Thyroid gland (tissue), 4 donors: ENCODE measurements around the gene FOXK1.

Source experiments
- POLR2A ChIP-seq, 2 donors: fragments of 450-650 bp; IDR thresholded peaks; one replicate each; pipeline ENCODE4 v1.6.1; 2017; ENCODE audit warnings: antibody characterized with exemption in 2 of 2, mild to moderate bottlenecking in 2 of 2, moderate library complexity in 1 of 2
- TF ChIP-seq, protein P1 (sequence below), 6 experiments: fragments of 200-600 bp in 3 of 6; fragments of 450-650 bp in 3 of 6; sonication (generic) in 3 of 6; IDR thresholded peaks; one replicate each; pipeline ENCODE4 v1.5.1; 2016 to 2019; ENCODE audit warnings: antibody characterized with exemption in 6 of 6, mild to moderate bottlenecking in 2 of 6, inconsistent platforms in 1 of 6, moderate library complexity in 1 of 6

DNA sequence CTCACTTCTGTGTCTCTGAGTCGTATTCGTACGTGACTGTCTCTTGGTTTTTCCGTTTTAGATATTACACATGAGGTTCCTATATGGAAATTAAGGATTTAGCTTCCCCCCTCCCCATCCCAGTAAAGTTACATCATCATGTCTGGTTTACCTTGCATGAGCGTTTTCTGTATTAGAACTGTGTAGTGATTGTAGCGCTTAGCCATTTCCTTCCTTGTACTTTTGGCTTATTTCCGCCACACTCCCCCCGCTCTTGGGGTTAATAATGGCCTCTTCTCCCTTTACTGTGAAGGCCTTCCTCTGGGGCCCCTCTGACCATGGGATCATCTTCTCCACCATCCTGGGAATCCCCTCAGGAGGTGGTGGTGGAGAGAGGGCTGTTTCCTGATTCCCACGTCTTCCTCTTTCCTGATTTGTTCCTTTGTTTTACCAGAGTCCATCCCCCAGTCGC, 66.2 kb downstream of the FOXK1 start:
- TF ChIP-seq, protein P1, sequence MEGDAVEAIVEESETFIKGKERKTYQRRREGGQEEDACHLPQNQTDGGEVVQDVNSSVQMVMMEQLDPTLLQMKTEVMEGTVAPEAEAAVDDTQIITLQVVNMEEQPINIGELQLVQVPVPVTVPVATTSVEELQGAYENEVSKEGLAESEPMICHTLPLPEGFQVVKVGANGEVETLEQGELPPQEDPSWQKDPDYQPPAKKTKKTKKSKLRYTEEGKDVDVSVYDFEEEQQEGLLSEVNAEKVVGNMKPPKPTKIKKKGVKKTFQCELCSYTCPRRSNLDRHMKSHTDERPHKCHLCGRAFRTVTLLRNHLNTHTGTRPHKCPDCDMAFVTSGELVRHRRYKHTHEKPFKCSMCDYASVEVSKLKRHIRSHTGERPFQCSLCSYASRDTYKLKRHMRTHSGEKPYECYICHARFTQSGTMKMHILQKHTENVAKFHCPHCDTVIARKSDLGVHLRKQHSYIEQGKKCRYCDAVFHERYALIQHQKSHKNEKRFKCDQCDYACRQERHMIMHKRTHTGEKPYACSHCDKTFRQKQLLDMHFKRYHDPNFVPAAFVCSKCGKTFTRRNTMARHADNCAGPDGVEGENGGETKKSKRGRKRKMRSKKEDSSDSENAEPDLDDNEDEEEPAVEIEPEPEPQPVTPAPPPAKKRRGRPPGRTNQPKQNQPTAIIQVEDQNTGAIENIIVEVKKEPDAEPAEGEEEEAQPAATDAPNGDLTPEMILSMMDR (IDR thresholded peaks at IDR 0.05): no peak
- TF ChIP-seq POLR2A (IDR thresholded peaks at IDR 0.05): no peak
